HEK293 (cell line): ENCODE measurements around the gene IDNK.

Source experiments
- KLF16 ChIP-seq: fragments of 450-650 bp; formaldehyde crosslinking; IDR thresholded peaks from 2 replicates; pipeline ENCODE4 v1.5.1; 2017; ENCODE audit warnings: missing biosample characterization, missing genetic modification characterization
- PRDM4 ChIP-seq: fragments of 450-650 bp; formaldehyde crosslinking; IDR thresholded peaks from 2 replicates; pipeline ENCODE4 v1.5.1; 2017; ENCODE audit warnings: missing biosample characterization, missing genetic modification characterization
- ZBTB1 ChIP-seq: fragments of 450-650 bp; formaldehyde crosslinking; IDR thresholded peaks from 2 replicates; pipeline ENCODE4 v1.5.1; 2016; ENCODE audit warnings: missing biosample characterization, missing genetic modification characterization
- ZBTB17 ChIP-seq: fragments of 450-650 bp; formaldehyde crosslinking; IDR thresholded peaks from 2 replicates; pipeline ENCODE4 v1.5.1; 2016; ENCODE audit warnings: missing biosample characterization, missing genetic modification characterization
- ZBTB7A ChIP-seq: fragments of 450-650 bp; formaldehyde crosslinking; IDR thresholded peaks from 2 replicates; pipeline ENCODE4 v1.5.1; 2016; ENCODE audit warnings: low read depth, missing biosample characterization, missing genetic modification characterization
- ZNF140 ChIP-seq: fragments of 450-650 bp; formaldehyde crosslinking; IDR thresholded peaks from 2 replicates; pipeline ENCODE4 v1.5.1; 2016; ENCODE audit warnings: missing biosample characterization, missing genetic modification characterization
- ZNF274 ChIP-seq, 2 experiments: fragments of 200-500 bp in 1 of 2; fragments of 450-650 bp in 1 of 2; sonication (Bioruptor generic) in 1 of 2; formaldehyde crosslinking in 1 of 2; IDR thresholded peaks; 2 replicates each; pipeline versions ENCODE4 v1.5.1 to v1.6.1; 2014 to 2016; ENCODE audit warnings: borderline replicate concordance in 1 of 2, inconsistent platforms in 1 of 2, low read length in 1 of 2, missing biosample characterization in 1 of 2, missing genetic modification characterization in 1 of 2
- TF ChIP-seq, protein P1 (sequence below): fragments of 450-650 bp; formaldehyde crosslinking; IDR thresholded peaks from 2 replicates; pipeline ENCODE4 v1.5.1; 2016; ENCODE audit warnings: missing biosample characterization, missing genetic modification characterization

DNA sequence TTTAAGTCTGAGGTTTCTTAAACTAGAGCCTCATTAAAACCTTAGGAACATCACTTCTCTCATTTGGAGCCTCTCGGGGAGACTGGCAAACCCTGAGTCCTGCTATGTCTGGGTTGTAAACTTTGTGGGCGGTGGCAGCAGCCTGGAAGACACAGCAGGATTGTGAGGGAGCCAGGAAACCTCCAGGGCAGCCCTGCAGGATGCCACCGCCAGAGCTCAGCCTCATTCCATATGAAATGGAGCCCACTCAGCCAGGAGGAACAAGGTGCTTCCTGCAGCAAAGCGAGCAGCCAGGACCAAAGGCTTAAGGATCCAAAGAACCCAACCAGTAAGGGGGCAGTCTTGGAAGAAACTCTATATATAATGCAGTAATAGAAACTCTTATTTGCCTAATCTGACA lies 37.9 kb upstream of the IDNK start:
- no peak for TF ChIP-seq ZNF274 (IDR thresholded peaks at IDR 0.05; ENCODE audit: low read length)
- TF ChIP-seq ZNF274 (tag by site-specific recombination; IDR thresholded peaks at IDR 0.05; ENCODE audit: borderline replicate concordance) = no peak
- TF ChIP-seq, protein P1, sequence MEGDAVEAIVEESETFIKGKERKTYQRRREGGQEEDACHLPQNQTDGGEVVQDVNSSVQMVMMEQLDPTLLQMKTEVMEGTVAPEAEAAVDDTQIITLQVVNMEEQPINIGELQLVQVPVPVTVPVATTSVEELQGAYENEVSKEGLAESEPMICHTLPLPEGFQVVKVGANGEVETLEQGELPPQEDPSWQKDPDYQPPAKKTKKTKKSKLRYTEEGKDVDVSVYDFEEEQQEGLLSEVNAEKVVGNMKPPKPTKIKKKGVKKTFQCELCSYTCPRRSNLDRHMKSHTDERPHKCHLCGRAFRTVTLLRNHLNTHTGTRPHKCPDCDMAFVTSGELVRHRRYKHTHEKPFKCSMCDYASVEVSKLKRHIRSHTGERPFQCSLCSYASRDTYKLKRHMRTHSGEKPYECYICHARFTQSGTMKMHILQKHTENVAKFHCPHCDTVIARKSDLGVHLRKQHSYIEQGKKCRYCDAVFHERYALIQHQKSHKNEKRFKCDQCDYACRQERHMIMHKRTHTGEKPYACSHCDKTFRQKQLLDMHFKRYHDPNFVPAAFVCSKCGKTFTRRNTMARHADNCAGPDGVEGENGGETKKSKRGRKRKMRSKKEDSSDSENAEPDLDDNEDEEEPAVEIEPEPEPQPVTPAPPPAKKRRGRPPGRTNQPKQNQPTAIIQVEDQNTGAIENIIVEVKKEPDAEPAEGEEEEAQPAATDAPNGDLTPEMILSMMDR (tag by site-specific recombination) = no peak
- TF ChIP-seq PRDM4 = no peak
- no peak for TF ChIP-seq ZBTB17 (tag by site-specific recombination)
- no peak for TF ChIP-seq ZBTB1 (tag by site-specific recombination)
- TF ChIP-seq ZNF140 = no peak
- no peak for TF ChIP-seq KLF16 (tag by site-specific recombination)
- TF ChIP-seq ZBTB7A (tag by site-specific recombination) = no peak
